ENCODE data around the gene ADAMTS13.

DNA sequence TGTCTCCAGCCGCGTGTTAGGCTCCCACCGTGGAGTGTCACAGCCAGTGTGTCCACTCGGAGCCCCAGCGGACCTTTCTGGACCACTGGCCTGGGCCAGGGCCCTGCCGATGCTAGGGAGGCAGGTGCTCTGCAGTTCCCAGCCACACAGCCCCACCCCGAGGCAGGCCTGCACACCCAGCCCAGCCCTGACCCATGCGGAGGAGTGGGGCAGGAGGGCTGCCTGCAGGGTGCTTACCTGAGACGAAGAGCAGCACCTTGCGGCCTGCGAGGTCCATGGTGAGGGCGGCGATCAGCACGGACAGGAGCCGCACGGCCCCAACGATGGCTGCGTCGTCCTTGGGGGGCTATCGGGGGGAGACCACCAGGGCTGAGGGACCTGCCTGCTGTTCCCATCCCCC lies 51.6 kb downstream of the ADAMTS13 start:
- TF ChIP-seq, protein P1, sequence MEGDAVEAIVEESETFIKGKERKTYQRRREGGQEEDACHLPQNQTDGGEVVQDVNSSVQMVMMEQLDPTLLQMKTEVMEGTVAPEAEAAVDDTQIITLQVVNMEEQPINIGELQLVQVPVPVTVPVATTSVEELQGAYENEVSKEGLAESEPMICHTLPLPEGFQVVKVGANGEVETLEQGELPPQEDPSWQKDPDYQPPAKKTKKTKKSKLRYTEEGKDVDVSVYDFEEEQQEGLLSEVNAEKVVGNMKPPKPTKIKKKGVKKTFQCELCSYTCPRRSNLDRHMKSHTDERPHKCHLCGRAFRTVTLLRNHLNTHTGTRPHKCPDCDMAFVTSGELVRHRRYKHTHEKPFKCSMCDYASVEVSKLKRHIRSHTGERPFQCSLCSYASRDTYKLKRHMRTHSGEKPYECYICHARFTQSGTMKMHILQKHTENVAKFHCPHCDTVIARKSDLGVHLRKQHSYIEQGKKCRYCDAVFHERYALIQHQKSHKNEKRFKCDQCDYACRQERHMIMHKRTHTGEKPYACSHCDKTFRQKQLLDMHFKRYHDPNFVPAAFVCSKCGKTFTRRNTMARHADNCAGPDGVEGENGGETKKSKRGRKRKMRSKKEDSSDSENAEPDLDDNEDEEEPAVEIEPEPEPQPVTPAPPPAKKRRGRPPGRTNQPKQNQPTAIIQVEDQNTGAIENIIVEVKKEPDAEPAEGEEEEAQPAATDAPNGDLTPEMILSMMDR (IDR thresholded peaks at IDR 0.05), result no peak
- no peak for TF ChIP-seq EZH2 (IDR thresholded peaks at IDR 0.05)
